Measurements from ENCODE around the gene TBC1D22A. TPM values are rescaled to one million over a fixed set of nuclear protein-coding genes. Genes with fewer than 3 reads are reported as not detected.

The TBC1D22A gene
- total RNA-seq, 1 donor from 2014 or later, result 8.9 TPM

- no peak for DNase-seq
Observed at GRCh38 chr22:47032956-47033647, 270.7 kb downstream of the TBC1D22A start.

- DNase-seq, result no peak
Observed at GRCh38 chr22:47033648-47034000, 271.2 kb downstream of the TBC1D22A start.

GRCh38 chr22:47034076-47034808 lies 271.8 kb downstream of the TBC1D22A start:
- no peak for DNase-seq

GRCh38 chr22:47034905-47035419 lies 272.5 kb downstream of the TBC1D22A start:
- DNase-seq, result no peak

- DNase-seq, result no peak
Observed at GRCh38 chr22:47035425-47035881, 273.0 kb downstream of the TBC1D22A start.

- DNase-seq, result no peak
Observed at GRCh38 chr22:47036352-47036751, 273.9 kb downstream of the TBC1D22A start.

- no peak for DNase-seq
Observed at GRCh38 chr22:47036936-47037485, 274.6 kb downstream of the TBC1D22A start.

- no peak for DNase-seq
Observed at GRCh38 chr22:47038206-47038835, 275.9 kb downstream of the TBC1D22A start.

- no peak for DNase-seq
Observed at GRCh38 chr22:47039356-47039755, 276.9 kb downstream of the TBC1D22A start.

GRCh38 chr22:47040486-47041270 lies 278.2 kb downstream of the TBC1D22A start:
- DNase-seq, result no peak

GRCh38 chr22:47041271-47042115 lies 279.0 kb downstream of the TBC1D22A start:
- no peak for DNase-seq

GRCh38 chr22:47042116-47042825 lies 279.8 kb downstream of the TBC1D22A start:
- no peak for DNase-seq

GRCh38 chr22:47042861-47043496 lies 280.5 kb downstream of the TBC1D22A start:
- no peak for DNase-seq

- DNase-seq, result peak; percentile 30
Observed at GRCh38 chr22:47043835-47044721, 281.6 kb downstream of the TBC1D22A start.

- no peak for DNase-seq
Observed at GRCh38 chr22:47044722-47045535, 282.5 kb downstream of the TBC1D22A start.

- DNase-seq, result no peak
Observed at GRCh38 chr22:47045691-47046410, 283.4 kb downstream of the TBC1D22A start.

All from skin of body (tissue), 2 donors.